ENCODE measurements around the gene RUNDC3A. TPM values are rescaled to one million over a fixed set of nuclear protein-coding genes. Genes with fewer than 3 reads are reported as not detected.

The RUNDC3A gene
- total RNA-seq, 2 donors from 2014 or later, result 0.37 to 0.55 TPM

DNA sequence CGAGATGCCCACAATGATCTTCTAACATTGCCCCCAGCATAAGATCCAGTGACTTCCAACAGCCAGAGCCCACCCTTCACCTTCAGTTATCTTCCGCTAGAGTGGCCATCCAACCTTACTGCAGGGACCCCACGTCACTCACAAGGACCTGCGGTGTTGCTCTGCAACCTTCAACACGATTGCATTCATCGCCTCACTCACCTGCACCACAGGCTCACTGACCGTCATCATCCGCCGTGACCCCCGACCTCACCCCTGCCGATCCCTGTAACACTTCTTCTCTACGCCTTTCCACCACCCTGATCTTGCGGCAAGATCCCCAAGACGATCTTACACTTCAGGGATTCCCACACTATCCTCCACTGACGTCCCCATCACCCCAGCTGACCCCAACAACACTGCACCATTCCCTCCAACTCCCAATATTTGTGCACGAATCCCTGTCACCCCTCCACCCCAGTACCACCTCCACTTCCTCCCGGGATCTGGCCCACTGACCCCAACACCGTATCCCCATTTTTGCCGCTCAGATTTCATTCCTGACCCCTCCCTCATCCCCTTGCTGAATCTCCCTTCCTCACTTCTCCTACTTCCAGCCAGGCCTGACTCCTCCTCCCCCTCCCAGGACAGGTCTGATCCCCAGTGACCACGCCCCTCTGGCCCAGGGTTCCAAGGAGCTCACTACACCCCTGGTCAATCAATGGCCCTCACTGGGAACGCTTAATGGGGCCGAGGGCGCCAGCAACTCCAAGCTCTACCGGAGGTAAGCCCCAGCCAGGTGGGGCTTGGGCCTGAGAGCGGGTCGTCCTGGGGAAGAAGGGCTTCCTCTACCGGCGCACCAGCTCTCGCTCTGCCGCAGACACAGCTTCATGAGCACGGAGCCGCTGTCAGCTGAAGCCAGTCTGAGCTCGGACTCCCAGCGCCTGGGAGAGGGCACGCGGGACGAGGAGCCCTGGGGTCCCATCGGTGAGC, 7.6 kb downstream of the RUNDC3A start:
- peak overlapping the region; percentile 91 for H3K4me3 Mint-ChIP-seq
- peaks cover 16% of the 10 kb centered on the region for H3K4me1 Mint-ChIP-seq
- no peak for DNase-seq
- H3K27ac Mint-ChIP-seq, result no peak overlapping the region
- H3K9me3 ChIP-seq (ENCODE audit: control insufficient read depth, low read length, poor library complexity, severe bottlenecking), result no peaks in the 10 kb centered on the region
- ATAC-seq, result no peak
- H3K36me3 Mint-ChIP-seq (ENCODE audit: low read depth), result peaks cover 13% of the 10 kb centered on the region
- peaks cover 42% of the 10 kb centered on the region for H3K27me3 Mint-ChIP-seq

DNA sequence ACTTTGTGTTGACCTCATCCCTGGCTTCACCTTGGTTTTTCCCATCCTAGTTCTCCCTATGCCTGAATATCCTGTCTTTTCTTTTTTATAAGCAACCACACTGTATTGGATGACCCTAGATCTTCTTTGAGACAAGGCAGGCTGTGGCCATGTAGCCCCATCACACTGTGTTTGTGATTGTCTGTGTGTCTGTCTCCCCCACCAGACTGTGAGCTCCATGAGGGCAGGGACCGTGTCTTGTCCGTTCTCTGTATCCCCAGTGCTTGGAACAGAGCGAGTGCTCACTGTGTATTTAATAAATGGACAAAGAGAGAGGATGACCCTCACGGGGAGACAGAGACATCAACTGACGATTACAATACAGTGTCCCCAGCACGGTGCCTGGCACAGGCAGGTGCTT, 9.1 kb downstream of the RUNDC3A start:
- H3K27ac Mint-ChIP-seq, result no peak overlapping the region
- DNase-seq, result no peak
- peaks cover 16% of the 10 kb centered on the region for H3K4me1 Mint-ChIP-seq
- ATAC-seq, result no peak
- no peaks in the 10 kb centered on the region for H3K9me3 ChIP-seq (ENCODE audit: control insufficient read depth, low read length, poor library complexity, severe bottlenecking)
- peaks cover 42% of the 10 kb centered on the region for H3K27me3 Mint-ChIP-seq
- peaks cover 11% of the 10 kb centered on the region for H3K36me3 Mint-ChIP-seq (ENCODE audit: low read depth)
- H3K4me3 Mint-ChIP-seq, result peak overlapping the region; percentile 15

DNA sequence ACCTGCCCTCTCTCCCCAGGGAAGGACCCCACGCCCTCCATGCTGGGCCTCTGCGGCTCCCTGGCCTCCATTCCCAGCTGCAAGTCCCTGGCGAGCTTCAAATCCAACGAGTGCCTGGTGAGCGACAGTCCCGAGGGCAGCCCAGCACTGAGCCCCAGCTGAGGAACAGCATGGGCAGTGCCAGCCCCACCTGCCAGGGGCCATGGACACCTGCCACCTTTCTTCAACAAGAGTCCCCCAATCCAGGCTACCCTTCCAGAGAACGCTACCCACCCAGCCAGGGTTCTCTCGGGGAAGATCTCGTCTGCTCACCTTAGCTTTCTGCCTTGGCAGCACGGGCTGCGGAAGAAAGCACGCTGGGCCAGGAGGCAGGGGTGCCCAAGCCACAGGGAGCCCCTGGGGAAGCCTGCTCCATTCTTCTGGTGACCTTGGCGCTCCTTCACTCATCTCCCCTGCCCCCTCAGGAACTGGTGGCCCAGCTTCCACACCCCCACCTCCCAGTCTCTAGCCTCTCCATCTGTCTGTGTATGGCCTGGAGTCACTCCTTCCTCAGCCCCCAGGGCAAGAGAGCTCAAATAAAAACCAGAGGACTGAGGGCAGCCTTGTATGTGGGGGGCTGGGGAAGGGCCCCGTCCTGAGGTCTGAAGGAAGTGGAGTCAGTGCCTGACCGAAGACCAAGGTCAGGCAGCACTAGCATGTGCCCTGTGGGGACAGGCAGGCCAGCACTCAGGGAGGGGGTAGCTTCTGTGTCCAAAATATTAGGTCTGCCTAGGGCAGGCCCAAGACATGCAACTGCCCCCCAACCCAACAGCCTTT, 9.9 kb downstream of the RUNDC3A start:
- peaks cover 16% of the 10 kb centered on the region for H3K4me1 Mint-ChIP-seq
- no peak overlapping the region for H3K27ac Mint-ChIP-seq
- no peaks in the 10 kb centered on the region for H3K9me3 ChIP-seq (ENCODE audit: control insufficient read depth, low read length, poor library complexity, severe bottlenecking)
- no peak overlapping the region for H3K4me3 Mint-ChIP-seq
- H3K27me3 Mint-ChIP-seq, result peaks cover 37% of the 10 kb centered on the region
- H3K36me3 Mint-ChIP-seq (ENCODE audit: low read depth), result peaks cover 11% of the 10 kb centered on the region
- ATAC-seq (no peak), DNase-seq (no peak)

DNA sequence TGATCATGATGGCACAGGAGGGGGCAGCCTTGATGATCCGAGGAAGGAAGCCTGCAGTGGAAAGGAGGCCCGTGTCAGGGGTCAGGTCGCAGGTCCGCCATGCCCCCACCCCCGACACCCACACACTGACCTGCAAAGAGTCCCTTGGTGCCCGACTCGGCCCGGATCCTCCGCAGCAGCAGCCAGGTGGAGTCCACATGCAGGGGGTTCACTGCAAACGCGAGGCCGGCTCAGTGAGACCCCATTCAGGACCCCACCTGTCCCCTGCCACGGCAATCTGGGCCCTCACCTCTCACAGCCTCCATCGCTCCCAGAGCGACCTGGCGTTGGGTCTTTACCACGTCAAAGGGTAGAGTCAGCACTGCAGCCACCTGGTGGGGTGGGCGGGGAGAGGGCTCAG, 11.7 kb downstream of the RUNDC3A start:
- Mint-ChIP-seq H3K4me1 (peaks cover 17% of the 10 kb centered on the region), H3K36me3 (ENCODE audit: low read depth) (peaks cover 9% of the 10 kb centered on the region), H3K4me3 (no peak overlapping the region), H3K27me3 (peaks cover 30% of the 10 kb centered on the region), H3K27ac (no peak overlapping the region)
- no peak for DNase-seq
- no peak for ATAC-seq
- H3K9me3 ChIP-seq (ENCODE audit: control insufficient read depth, low read length, poor library complexity, severe bottlenecking), result no peaks in the 10 kb centered on the region

DNA sequence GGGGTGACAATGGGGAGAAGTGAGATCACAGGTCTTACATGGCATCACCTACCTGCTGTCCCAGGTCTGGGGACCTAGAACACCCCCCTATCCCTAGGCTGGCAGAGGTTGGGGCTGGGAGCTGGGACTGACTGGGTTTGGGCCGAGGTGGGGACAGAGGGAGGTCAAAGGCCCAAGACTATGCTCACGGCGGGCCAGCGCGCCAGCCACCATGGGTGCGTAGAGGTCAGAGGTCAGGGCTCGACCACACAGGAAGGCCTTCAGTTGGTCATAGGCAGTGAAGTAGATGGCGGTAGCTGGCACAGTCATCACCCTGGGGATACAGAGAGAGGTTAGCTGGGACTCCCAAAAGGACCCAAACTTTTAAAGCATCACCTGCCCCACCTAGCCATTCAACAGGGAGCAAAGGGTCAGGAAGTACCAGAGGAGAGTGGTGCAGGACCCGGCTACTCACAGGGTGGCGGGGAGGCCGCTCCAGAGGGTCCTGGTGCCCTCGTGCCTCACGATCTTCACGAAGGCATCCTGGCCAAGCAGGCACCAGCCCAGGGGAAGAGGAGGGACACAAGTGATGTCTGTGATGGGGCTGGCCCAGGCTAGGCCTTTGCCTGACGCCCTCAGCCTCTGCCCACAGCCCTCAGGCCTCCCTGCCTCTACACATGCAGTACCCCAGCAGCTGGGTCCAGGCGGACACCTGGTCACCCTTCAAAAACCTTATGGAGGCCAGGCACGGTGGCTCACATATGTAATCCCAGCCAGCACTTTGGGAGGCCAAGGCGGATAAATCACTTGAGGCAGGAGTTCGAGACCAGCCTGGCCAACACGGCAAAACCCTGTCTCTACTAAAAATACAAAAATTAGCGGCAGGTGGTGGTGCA, 13.1 kb downstream of the RUNDC3A start:
- Mint-ChIP-seq H3K4me1 (peaks cover 14% of the 10 kb centered on the region), H3K36me3 (ENCODE audit: low read depth) (peaks cover 2% of the 10 kb centered on the region), H3K27me3 (peaks cover 19% of the 10 kb centered on the region), H3K27ac (no peak overlapping the region), H3K4me3 (no peak overlapping the region)
- DNase-seq, result no peak
- no peak for ATAC-seq
- no peaks in the 10 kb centered on the region for H3K9me3 ChIP-seq (ENCODE audit: control insufficient read depth, low read length, poor library complexity, severe bottlenecking)

DNA sequence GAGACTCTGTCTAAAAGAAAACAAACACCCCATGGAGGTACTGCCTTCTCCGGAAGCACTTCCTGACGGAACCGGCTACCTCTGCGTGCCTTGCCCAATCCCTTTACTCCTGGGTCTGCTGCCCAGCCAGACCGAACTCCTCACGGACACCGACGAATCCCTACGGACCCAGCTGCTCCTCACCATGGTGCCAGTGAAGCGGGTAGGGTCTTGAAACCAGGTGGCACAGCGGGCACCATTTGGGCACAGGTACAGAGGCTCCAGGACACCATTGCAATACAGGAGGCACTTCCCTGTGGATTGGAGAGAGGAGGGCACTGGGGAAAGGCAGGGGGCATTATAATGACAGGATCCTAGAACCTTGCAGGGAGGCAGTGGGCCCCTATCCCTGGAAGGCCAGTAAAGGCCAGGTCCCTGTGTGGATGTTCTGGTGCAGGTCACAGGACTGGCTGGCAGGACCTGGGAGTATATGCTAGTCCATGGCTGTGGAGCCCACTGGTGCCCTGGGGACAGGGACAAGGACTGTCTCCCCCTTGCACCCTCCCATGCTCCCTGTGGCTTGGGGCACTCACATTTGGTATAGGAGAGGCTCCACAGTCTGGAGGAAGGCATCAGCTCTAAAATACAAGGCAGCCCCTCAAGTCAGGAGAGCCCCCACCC, 14.0 kb downstream of the RUNDC3A start:
- peaks cover 13% of the 10 kb centered on the region for H3K27me3 Mint-ChIP-seq
- H3K27ac Mint-ChIP-seq, result no peak overlapping the region
- H3K4me1 Mint-ChIP-seq, result peaks cover 15% of the 10 kb centered on the region
- peaks cover 2% of the 10 kb centered on the region for H3K36me3 Mint-ChIP-seq (ENCODE audit: low read depth)
- ATAC-seq (no peak), DNase-seq (no peak)
- no peaks in the 10 kb centered on the region for H3K9me3 ChIP-seq (ENCODE audit: control insufficient read depth, low read length, poor library complexity, severe bottlenecking)
- H3K4me3 Mint-ChIP-seq, result peak overlapping the region; percentile 43

DNA sequence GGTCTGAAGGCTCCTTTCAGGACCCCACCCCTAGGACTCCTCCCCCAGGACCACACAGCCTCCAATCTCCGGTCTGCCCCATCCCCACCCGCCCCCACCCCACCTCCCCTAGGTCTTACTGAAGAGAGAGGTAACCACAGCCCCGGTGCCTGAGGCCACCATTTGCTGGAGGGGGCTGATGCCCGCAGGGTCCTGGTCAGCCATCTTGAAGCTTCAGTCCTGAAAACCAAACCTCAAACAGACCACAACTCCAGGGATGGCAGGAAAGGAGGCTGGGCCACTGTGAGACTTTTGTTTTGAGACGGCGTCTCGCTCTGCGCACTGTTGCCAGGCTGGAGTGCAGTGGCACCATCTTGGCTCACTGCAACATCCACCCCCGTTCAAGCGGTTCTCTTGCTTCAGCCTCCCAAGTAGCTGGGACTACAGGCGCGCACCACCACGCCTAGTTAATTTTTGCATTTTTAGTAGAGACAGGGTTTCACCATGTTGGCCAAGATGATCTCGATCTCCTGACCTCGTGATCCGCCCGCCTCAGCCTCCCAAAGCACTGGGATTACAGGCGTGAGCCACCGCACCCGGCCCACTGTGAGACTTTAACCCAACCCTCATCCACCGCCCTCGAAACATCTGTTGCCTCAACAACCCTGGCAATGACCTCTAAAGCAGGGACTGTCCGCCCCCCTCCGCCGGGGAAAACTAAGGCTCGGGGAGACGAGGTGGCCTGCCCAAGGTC, 15.1 kb downstream of the RUNDC3A start:
- Mint-ChIP-seq H3K4me1 (peaks cover 16% of the 10 kb centered on the region), H3K27ac (peak overlapping the region; percentile 24), H3K4me3 (peak overlapping the region; percentile 93), H3K27me3 (peaks cover 1% of the 10 kb centered on the region), H3K36me3 (ENCODE audit: low read depth) (peaks cover 2% of the 10 kb centered on the region)
- no peak for ATAC-seq
- H3K9me3 ChIP-seq (ENCODE audit: control insufficient read depth, low read length, poor library complexity, severe bottlenecking), result no peaks in the 10 kb centered on the region
- no peak for DNase-seq

DNA sequence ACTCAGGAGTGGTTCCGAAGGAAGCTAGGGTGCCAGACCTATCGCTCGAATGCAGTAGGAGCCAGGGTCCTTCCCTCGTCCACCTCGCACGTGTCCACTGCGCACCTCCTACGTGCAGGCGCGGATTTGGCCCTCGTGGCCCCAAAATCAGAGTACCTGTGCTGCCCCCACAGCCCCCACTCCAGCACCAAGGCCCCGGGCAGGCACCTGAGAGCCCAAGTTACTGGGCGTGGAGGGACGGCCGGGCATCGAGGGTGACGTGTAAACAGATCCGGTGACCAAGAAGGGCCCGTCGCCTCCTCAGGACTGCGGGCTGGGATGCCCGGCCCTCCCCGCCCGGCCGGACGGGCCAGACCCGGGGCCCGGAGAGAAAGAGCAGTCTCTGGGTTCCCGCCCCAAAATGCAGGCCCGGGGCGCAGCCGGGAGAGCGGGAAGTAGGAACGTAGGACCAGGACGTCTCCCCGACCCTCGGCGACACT, 15.7 kb downstream of the RUNDC3A start:
- ATAC-seq (no peak), DNase-seq (no peak)
- Mint-ChIP-seq H3K27me3 (no peaks in the 10 kb centered on the region), H3K36me3 (ENCODE audit: low read depth) (peaks cover 2% of the 10 kb centered on the region), H3K27ac (peak overlapping the region; percentile 24), H3K4me1 (peaks cover 16% of the 10 kb centered on the region), H3K4me3 (peak overlapping the region; percentile 93)
- H3K9me3 ChIP-seq (ENCODE audit: control insufficient read depth, low read length, poor library complexity, severe bottlenecking), result no peaks in the 10 kb centered on the region

DNA sequence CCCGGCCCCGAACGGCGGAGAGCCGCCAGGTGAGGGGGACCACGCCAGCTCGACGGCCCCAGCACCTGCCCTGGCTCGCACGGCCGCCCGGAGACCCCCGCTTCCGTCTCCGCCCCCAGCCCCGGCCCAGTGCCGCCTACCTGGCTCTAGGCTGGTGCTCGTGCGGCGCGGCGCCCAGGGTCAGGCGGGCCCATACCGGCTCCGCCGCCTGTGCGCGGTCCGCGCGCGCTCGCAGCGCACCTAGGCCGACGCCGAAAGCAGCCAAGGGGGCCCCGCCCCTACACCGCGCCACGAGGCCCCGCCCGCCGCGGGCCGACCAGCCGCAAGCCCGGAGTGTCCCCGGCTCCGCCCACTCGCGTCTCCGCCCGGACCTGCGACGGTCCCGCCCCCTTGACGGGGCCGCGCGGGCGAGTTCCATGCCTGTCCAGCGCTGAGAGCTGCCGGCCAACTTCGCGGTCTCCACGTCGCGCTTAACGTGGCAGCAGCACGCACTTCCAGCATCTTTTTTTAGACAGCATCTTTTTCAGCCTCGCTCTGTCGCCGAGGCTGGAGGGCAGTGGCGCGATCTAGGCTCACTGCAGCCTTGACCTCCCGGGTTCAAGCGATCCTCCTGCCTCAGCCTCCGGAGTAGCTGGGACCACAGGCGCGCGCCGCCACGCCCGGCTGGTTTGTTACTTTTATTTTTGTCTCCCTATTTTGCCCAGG, 16.3 kb downstream of the RUNDC3A start, which contains the start of gene SLC25A39:
Gene SLC25A39, minus strand, starts transcription at position 253 of the 705 bp plus-strand sequence. CDS start 1,261 bp downstream, outside the sequence.
- no peaks in the 10 kb centered on the region for H3K27me3 Mint-ChIP-seq
- H3K27ac Mint-ChIP-seq, result peak within 1 kb of the TSS; percentile 96
- DNase-seq (peak; percentile 94 to 96 (median 95)), ATAC-seq (peak; percentile 78)
- peak within 1 kb of the TSS; percentile 93 for H3K4me3 Mint-ChIP-seq
- H3K9me3 ChIP-seq (ENCODE audit: control insufficient read depth, low read length, poor library complexity, severe bottlenecking), result no peaks in the 10 kb centered on the region
- peaks cover 16% of the 10 kb centered on the region for H3K4me1 Mint-ChIP-seq
- no peaks in the 10 kb centered on the region for H3K36me3 Mint-ChIP-seq (ENCODE audit: low read depth)

DNA sequence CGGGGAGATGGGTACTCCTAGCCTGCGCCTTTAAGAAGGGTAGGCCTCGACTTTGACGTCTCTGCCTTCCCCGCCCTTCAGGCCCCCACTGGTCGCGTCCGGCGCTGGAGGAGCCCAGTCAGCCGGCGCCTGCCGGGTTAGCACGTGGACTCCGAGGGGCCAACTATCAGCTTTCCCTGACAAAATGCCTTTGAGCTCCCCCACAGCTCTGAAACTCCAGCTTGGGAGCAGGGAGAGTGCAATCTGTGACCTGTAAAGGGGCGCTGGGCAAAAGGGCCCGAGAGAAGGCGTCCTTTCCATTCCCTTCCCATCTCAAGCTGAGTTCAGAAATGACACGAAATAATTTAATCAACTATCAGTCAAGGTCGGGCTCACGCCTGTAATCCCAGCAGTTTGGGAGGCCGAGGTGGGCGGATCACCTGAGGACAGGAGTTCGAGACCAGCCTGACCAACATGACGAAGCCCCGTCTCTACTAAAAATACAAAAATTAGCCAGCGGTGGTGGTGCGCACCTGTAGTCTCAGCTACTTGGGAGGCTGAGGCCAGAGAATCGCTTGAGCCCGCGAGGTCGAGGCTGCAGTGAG, 18.6 kb downstream of the RUNDC3A start:
- H3K4me3 Mint-ChIP-seq, result peak overlapping the region; percentile 93
- H3K4me1 Mint-ChIP-seq, result peaks cover 21% of the 10 kb centered on the region
- no peaks in the 10 kb centered on the region for H3K36me3 Mint-ChIP-seq (ENCODE audit: low read depth)
- peak overlapping the region; percentile 96 for H3K27ac Mint-ChIP-seq
- peak; percentile 87 to 89 (median 87) for DNase-seq
- ATAC-seq, result peak; percentile 81
- H3K27me3 Mint-ChIP-seq, result no peaks in the 10 kb centered on the region
- H3K9me3 ChIP-seq (ENCODE audit: control insufficient read depth, low read length, poor library complexity, severe bottlenecking), result no peaks in the 10 kb centered on the region
